Trophoblast cell (in vitro differentiated cells and primary cell): ENCODE data around the gene FABP1.

ENCODE experiments used
- DNase-seq, 2 donors: peaks; one replicate each; pipeline ENCODE4 v3.0.0-alpha.2; 2016
- H2AFZ ChIP-seq: 2 replicates; pipeline ENCODE4 v1.6.1; 2013; ENCODE audit warnings: low read length, moderate library complexity, mild to moderate bottlenecking; ENCODE audit not compliant: insufficient read depth, poor library complexity
- H2AK5ac ChIP-seq: 2 replicates; pipeline ENCODE4 v1.6.1; 2013; ENCODE audit warnings: mild to moderate bottlenecking, low read length
- H2BK120ac ChIP-seq: 2 replicates; pipeline ENCODE4 v1.6.1; 2013; ENCODE audit warnings: low read length, mild to moderate bottlenecking, moderate library complexity; ENCODE audit not compliant: insufficient read depth, poor library complexity
- H2BK12ac ChIP-seq: 2 replicates; pipeline ENCODE4 v1.6.1; 2013; ENCODE audit warnings: mild to moderate bottlenecking, low read length, moderate library complexity
- H2BK5ac ChIP-seq: 2 replicates; pipeline ENCODE4 v1.6.1; 2013; ENCODE audit warnings: low read length, low read depth, moderate library complexity, mild to moderate bottlenecking; ENCODE audit not compliant: poor library complexity
- H3K14ac ChIP-seq: 2 replicates; pipeline ENCODE4 v1.6.1; 2013; ENCODE audit warnings: mild to moderate bottlenecking, low read length
- H3K18ac ChIP-seq: 2 replicates; pipeline ENCODE4 v1.6.1; 2013; ENCODE audit warnings: mild to moderate bottlenecking, low read length
- H3K23ac ChIP-seq: 2 replicates; pipeline ENCODE4 v1.6.1; 2013; ENCODE audit warnings: low read length
- H3K27ac ChIP-seq: 2 replicates; pipeline ENCODE4 v1.5.1; 2013; ENCODE audit warnings: low read depth, mild to moderate bottlenecking, inconsistent platforms, low read length, moderate library complexity
- H3K27me3 ChIP-seq: 2 replicates; pipeline ENCODE4 v1.6.1; 2013; ENCODE audit warnings: inconsistent platforms, mild to moderate bottlenecking, low read length, moderate library complexity; ENCODE audit not compliant: insufficient read depth
- H3K36me3 ChIP-seq, 2 experiments: 1 replicate in 1 of 2; 2 replicates in 1 of 2; pipeline ENCODE4 v1.6.1; 2013; ENCODE audit warnings: low read length in 2 of 2, mild to moderate bottlenecking in 2 of 2, moderate library complexity in 1 of 2; ENCODE audit not compliant: insufficient read depth in 2 of 2, control insufficient read depth in 1 of 2
- H3K4ac ChIP-seq: 2 replicates; pipeline ENCODE4 v1.6.1; 2013; ENCODE audit warnings: low read depth, mild to moderate bottlenecking, low read length, moderate library complexity
- H3K4me1 ChIP-seq, 2 experiments: 1 replicate in 1 of 2; 2 replicates in 1 of 2; pipeline ENCODE4 v1.6.1; 2013; ENCODE audit warnings: low read length in 2 of 2, mild to moderate bottlenecking in 2 of 2, moderate library complexity in 1 of 2; ENCODE audit not compliant: insufficient read depth in 2 of 2, control insufficient read depth in 1 of 2
- H3K4me2 ChIP-seq: 2 replicates; pipeline ENCODE4 v1.6.1; 2013; ENCODE audit warnings: inconsistent platforms, mild to moderate bottlenecking, low read length, moderate library complexity
- H3K4me3 ChIP-seq: 2 replicates; pipeline ENCODE4 v1.5.1; 2013; ENCODE audit warnings: mild to moderate bottlenecking, low read depth, low read length, inconsistent platforms
- H3K79me1 ChIP-seq: one replicate; pipeline ENCODE4 v1.6.1; 2013; ENCODE audit warnings: low read length
- H3K79me2 ChIP-seq: 2 replicates; pipeline ENCODE4 v1.6.1; 2013; ENCODE audit warnings: low read length, mild to moderate bottlenecking; ENCODE audit not compliant: control insufficient read depth, insufficient read depth, poor library complexity
- H3K9ac ChIP-seq: 2 replicates; pipeline ENCODE4 v1.6.1; 2013; ENCODE audit warnings: mild to moderate bottlenecking, low read length
- H3K9me3 ChIP-seq: 2 replicates; pipeline ENCODE4 v1.6.1; 2013; ENCODE audit warnings: low read depth, mild to moderate bottlenecking, control low read depth, inconsistent platforms, low read length; ENCODE audit not compliant: insufficient read depth
- H4K12ac ChIP-seq: 2 replicates; pipeline ENCODE4 v1.6.1; 2013; ENCODE audit warnings: low read depth, mild to moderate bottlenecking, low read length, moderate library complexity
- H4K8ac ChIP-seq: 2 replicates; pipeline ENCODE4 v1.6.1; 2013; ENCODE audit warnings: low read depth, mild to moderate bottlenecking, low read length, moderate library complexity
- H4K91ac ChIP-seq: one replicate; pipeline ENCODE4 v1.6.1; 2013; ENCODE audit warnings: low read depth, mild to moderate bottlenecking, low read length, moderate library complexity
- WGBS: extraction: QIAGEN DNeasy Blood & Tissue Kit; methylation state at CpG from one replicate; pipeline ENCODE4 v1.1.7; 2013; ENCODE audit warnings: missing lambda C conversion rate; ENCODE audit not compliant: insufficient read length, insufficient coverage; ENCODE audit errors: extremely low coverage; 5-methylcytosine and 5-hydroxymethylcytosine counted together

The FABP1 gene

GRCh38 chr2:88127638-88127887 lies 299 bp downstream of the FABP1 start:
- Histone ChIP-seq H3K4me1 (no peaks in the 10 kb centered on the region), H3K79me1 (no peaks in the 10 kb centered on the region), H4K12ac (no peak overlapping the region), H2BK5ac (no peak overlapping the region), H3K9me3 (no peaks in the 10 kb centered on the region), H2BK120ac (no peak overlapping the region), H3K27ac (no peak overlapping the region), H4K91ac (no peak overlapping the region), H3K36me3 (no peaks in the 10 kb centered on the region), H4K8ac (no peak overlapping the region), H2AFZ (no peak overlapping the region), H3K18ac (no peak overlapping the region), H3K14ac (no peak overlapping the region), H2BK12ac (no peak overlapping the region), H2AK5ac (no peak overlapping the region), H3K9ac (no peak overlapping the region), H3K4ac (no peak overlapping the region), H3K27me3 (no peaks in the 10 kb centered on the region), H3K79me2 (no peaks in the 10 kb centered on the region), H3K23ac (no peak overlapping the region), H3K4me2 (no peak overlapping the region), H3K4me3 (no peak overlapping the region)
- no peak for DNase-seq
- no CpG with 5 or more reads among the region's 1 CpG for WGBS

DNA sequence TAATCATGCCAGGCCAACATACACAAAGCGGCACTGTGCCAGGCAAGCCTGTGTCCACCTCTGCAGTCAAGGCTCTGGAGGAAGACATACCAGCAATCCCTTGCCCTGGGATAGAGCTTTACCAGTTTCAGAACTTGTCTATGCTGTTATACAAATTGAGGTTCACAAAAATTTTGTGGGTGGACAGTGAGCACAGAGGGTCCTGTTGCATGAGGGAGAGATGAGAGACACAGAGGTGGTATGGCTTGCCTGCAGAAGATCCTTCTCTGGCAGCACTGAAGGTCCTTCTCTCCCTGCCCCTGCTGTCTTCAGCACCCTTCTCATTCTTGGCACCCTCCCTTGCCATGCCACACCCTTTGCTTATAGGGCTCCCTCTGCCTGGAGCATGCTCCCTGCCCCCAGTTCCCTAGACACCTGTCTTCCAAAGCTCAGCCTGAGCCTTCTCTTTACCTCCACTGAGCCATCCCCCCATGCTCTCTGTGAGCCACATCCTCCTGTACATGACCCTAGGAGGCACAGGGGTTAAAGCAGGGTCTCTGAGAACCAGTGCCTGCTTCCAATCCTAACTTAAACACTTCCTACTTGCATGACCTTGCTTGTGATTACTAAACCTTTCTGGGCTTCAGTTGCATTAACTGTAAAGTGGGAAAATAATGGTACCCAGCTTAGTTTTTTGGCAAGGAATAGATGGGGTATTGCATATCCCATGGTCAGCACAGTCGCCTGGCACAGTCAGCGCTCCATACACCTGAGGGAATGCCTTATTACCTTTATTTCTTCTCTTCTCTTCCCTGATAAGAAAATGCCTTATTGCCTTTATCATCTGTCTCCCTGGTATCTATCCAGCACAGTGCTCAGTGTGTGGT lies 857 bp downstream of the FABP1 start:
- H3K79me1 ChIP-seq, result no peaks in the 10 kb centered on the region
- H3K9me3 ChIP-seq, result no peaks in the 10 kb centered on the region
- no peak overlapping the region for H3K18ac ChIP-seq
- H4K12ac ChIP-seq, result no peak overlapping the region
- WGBS, result no CpG with 5 or more reads among the region's 3 CpGs
- DNase-seq, result no peak
- no peaks in the 10 kb centered on the region for H3K36me3 ChIP-seq
- H3K4ac ChIP-seq, result no peak overlapping the region
- no peak overlapping the region for H2AK5ac ChIP-seq
- H3K79me2 ChIP-seq, result no peaks in the 10 kb centered on the region
- no peak overlapping the region for H2BK5ac ChIP-seq
- no peak overlapping the region for H3K23ac ChIP-seq
- H3K27ac ChIP-seq, result no peak overlapping the region
- no peak overlapping the region for H2AFZ ChIP-seq
- no peak overlapping the region for H4K91ac ChIP-seq
- H3K14ac ChIP-seq, result no peak overlapping the region
- no peak overlapping the region for H2BK120ac ChIP-seq
- no peaks in the 10 kb centered on the region for H3K4me1 ChIP-seq
- no peak overlapping the region for H3K4me2 ChIP-seq
- no peak overlapping the region for H3K9ac ChIP-seq
- no peak overlapping the region for H4K8ac ChIP-seq
- H3K27me3 ChIP-seq, result no peaks in the 10 kb centered on the region
- no peak overlapping the region for H3K4me3 ChIP-seq
- no peak overlapping the region for H2BK12ac ChIP-seq

DNA sequence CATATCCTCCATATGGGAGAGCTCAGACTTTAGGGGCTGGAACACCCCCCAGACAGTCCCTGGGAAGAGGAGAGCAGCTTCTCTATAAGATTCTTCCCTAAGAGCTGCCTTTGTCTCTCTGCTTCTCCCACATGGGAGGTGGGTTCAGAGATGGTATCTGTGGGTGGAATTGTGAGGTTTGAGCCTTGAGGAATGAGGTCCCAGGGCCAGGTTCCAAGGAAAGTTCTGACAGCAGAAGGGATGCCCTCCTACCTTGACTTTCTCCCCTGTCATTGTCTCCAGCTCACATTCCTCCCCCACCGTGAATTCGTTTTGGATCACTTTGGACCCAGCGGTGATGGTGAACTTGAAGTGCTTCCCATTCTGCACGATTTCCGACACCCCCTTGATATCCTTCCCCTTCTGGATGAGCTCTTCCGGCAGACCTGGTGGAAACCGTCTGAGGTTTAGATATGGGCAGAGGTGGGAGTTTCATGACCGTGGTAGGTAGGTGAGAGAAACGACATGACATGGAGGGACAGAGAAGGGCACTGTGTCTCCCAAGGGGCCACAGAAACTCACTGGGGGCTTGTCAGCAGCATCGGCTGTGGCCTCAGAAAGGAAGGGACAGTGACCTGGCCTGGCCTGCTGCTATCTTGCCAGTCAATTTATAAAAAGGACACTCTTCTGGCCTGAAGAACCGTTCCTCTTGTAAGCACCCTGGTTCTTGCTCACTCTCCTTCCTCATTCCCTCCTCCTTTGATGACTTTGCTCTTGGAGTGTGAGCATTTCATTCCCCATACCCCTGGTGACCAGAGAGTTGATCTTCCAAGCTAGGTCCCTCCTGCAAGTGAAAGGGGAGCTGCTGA lies 1.7 kb downstream of the FABP1 start:
- Histone ChIP-seq H3K18ac (no peak overlapping the region), H3K27ac (no peak overlapping the region), H3K36me3 (no peaks in the 10 kb centered on the region), H3K79me2 (no peaks in the 10 kb centered on the region), H4K8ac (no peak overlapping the region), H2BK120ac (no peak overlapping the region), H2AFZ (no peak overlapping the region), H3K14ac (no peak overlapping the region), H3K23ac (no peak overlapping the region), H3K4me2 (no peak overlapping the region), H3K4ac (no peak overlapping the region), H4K12ac (no peak overlapping the region), H3K4me1 (no peaks in the 10 kb centered on the region), H2AK5ac (no peak overlapping the region), H3K27me3 (no peaks in the 10 kb centered on the region), H2BK5ac (no peak overlapping the region), H3K9me3 (no peaks in the 10 kb centered on the region), H3K79me1 (no peaks in the 10 kb centered on the region), H2BK12ac (no peak overlapping the region), H3K9ac (no peak overlapping the region), H3K4me3 (no peak overlapping the region), H4K91ac (no peak overlapping the region)
- DNase-seq, result no peak
- no CpG with 5 or more reads among the region's 11 CpGs for WGBS

DNA sequence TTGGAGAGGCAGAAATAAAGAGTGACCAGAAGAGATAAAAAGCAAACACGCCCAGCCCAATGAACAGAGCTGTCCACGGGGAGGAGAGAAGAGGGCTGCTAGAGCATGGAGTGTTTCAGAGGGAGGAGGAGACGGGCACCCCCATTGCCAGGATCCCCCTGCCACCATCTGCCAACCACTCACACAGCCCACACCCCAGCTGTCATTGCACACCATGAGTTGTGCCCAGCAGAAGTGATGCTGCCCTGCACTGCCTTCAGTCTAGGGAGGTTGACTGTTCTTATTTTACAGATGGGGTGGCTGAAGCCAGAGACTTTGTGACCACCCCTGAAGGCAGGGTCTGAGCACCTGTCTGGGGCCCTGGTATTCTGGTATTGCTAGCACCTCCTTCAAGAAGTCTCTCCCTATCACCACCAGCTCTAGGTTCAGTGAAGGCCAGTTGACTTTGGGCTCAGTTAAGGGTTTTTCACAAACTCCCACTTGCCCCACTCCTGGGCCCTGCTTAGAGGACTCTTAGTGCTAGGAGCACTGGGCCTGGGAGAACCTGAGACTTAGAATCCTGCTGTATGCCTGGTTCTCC lies 2.4 kb downstream of the FABP1 start:
- Histone ChIP-seq H2BK120ac (no peak overlapping the region), H3K4me3 (no peak overlapping the region), H2BK12ac (no peak overlapping the region), H2AFZ (no peak overlapping the region), H3K18ac (no peak overlapping the region), H3K4ac (no peak overlapping the region), H3K4me2 (no peak overlapping the region), H3K79me2 (no peaks in the 10 kb centered on the region), H3K4me1 (no peaks in the 10 kb centered on the region), H2AK5ac (no peak overlapping the region), H3K14ac (no peak overlapping the region), H4K12ac (no peak overlapping the region), H2BK5ac (no peak overlapping the region), H3K27ac (no peak overlapping the region), H3K27me3 (no peaks in the 10 kb centered on the region), H3K79me1 (no peaks in the 10 kb centered on the region), H4K8ac (no peak overlapping the region), H3K36me3 (no peaks in the 10 kb centered on the region), H3K9me3 (no peaks in the 10 kb centered on the region), H4K91ac (no peak overlapping the region), H3K23ac (no peak overlapping the region), H3K9ac (no peak overlapping the region)
- WGBS, result no CpG with 5 or more reads among the region's 3 CpGs
- no peak for DNase-seq
